ENCODE measurements around the gene PLXNA4.

PLXNA4 gene

DNA sequence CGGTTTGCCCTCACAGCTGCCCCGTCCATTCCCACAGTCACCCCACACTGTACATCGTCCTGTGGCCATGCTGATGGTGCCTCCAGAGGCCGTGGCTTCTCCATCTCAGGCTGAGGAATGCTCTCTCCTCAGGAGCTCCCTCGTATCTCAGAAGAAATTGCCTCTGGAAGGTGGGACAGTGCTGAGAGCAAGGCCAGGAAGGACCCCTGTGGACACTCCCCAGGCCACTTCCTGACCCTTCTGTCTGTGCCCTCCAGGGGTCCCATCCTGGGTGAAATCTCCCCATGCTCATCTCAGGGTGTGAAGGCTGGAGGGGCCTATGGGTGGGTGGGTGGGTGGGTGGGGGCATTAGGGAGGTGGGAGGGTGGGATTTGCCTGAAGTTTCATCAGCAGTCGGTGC, 454.3 kb downstream of the PLXNA4 start:
- TF ChIP-seq, protein P1, sequence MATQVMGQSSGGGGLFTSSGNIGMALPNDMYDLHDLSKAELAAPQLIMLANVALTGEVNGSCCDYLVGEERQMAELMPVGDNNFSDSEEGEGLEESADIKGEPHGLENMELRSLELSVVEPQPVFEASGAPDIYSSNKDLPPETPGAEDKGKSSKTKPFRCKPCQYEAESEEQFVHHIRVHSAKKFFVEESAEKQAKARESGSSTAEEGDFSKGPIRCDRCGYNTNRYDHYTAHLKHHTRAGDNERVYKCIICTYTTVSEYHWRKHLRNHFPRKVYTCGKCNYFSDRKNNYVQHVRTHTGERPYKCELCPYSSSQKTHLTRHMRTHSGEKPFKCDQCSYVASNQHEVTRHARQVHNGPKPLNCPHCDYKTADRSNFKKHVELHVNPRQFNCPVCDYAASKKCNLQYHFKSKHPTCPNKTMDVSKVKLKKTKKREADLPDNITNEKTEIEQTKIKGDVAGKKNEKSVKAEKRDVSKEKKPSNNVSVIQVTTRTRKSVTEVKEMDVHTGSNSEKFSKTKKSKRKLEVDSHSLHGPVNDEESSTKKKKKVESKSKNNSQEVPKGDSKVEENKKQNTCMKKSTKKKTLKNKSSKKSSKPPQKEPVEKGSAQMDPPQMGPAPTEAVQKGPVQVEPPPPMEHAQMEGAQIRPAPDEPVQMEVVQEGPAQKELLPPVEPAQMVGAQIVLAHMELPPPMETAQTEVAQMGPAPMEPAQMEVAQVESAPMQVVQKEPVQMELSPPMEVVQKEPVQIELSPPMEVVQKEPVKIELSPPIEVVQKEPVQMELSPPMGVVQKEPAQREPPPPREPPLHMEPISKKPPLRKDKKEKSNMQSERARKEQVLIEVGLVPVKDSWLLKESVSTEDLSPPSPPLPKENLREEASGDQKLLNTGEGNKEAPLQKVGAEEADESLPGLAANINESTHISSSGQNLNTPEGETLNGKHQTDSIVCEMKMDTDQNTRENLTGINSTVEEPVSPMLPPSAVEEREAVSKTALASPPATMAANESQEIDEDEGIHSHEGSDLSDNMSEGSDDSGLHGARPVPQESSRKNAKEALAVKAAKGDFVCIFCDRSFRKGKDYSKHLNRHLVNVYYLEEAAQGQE (IDR thresholded peaks at IDR 0.05; ENCODE audit: insufficient replicate concordance, low read depth): no peak
- TF ChIP-seq POLR2AphosphoS5 (IDR thresholded peaks at IDR 0.05; ENCODE audit: low read depth) (no peak), SPI1 (IDR thresholded peaks at IDR 0.05; ENCODE audit: borderline replicate concordance, low read depth) (no peak), GABPA (IDR thresholded peaks at IDR 0.05; ENCODE audit: low read depth) (no peak)
- TF ChIP-seq, protein P2, sequence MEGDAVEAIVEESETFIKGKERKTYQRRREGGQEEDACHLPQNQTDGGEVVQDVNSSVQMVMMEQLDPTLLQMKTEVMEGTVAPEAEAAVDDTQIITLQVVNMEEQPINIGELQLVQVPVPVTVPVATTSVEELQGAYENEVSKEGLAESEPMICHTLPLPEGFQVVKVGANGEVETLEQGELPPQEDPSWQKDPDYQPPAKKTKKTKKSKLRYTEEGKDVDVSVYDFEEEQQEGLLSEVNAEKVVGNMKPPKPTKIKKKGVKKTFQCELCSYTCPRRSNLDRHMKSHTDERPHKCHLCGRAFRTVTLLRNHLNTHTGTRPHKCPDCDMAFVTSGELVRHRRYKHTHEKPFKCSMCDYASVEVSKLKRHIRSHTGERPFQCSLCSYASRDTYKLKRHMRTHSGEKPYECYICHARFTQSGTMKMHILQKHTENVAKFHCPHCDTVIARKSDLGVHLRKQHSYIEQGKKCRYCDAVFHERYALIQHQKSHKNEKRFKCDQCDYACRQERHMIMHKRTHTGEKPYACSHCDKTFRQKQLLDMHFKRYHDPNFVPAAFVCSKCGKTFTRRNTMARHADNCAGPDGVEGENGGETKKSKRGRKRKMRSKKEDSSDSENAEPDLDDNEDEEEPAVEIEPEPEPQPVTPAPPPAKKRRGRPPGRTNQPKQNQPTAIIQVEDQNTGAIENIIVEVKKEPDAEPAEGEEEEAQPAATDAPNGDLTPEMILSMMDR (IDR thresholded peaks at IDR 0.05; ENCODE audit: insufficient read depth, low read length): no peak
- H3K4me3 ChIP-seq (replicated peaks; ENCODE audit: insufficient read depth, low read length): no peak overlapping the region
- DNase-seq (ENCODE audit: low read depth in 1 of 2, low spot score in 1 of 2): no peak
- no peak overlapping the region for H3K27ac ChIP-seq (replicated peaks)
- H3K27me3 ChIP-seq (ENCODE audit: insufficient read depth, poor library complexity, severe bottlenecking): no peaks in the 10 kb centered on the region

DNA sequence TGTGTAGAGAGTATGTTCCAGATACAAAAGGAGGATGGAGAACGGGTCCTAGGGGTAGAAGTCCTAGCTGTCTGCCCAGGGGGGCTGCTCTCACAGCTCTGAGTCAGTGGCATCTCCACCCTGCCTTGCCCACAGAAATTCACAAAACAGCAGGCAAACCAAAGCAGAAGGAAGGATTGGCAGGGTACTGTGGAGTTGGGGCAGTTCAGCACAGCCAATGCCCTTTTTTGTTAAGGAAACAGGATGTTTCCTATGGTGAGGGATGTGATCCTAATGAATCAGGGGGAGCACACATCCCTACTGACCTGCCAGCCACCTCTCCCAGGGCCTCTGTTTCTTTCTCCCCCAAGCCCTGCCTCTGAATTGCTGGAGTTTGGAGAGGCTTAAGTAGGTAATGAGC, 457.6 kb downstream of the PLXNA4 start:
- no peak overlapping the region for H3K4me3 ChIP-seq (replicated peaks; ENCODE audit: insufficient read depth, low read length)
- no peak overlapping the region for H3K27ac ChIP-seq (replicated peaks)
- no peaks in the 10 kb centered on the region for H3K27me3 ChIP-seq (ENCODE audit: insufficient read depth, poor library complexity, severe bottlenecking)
- TF ChIP-seq, protein P1 (IDR thresholded peaks at IDR 0.05; ENCODE audit: insufficient replicate concordance, low read depth): no peak
- TF ChIP-seq POLR2AphosphoS5 (IDR thresholded peaks at IDR 0.05; ENCODE audit: low read depth) (no peak), GABPA (IDR thresholded peaks at IDR 0.05; ENCODE audit: low read depth) (no peak), SPI1 (IDR thresholded peaks at IDR 0.05; ENCODE audit: borderline replicate concordance, low read depth) (no peak)
- TF ChIP-seq, protein P2 (IDR thresholded peaks at IDR 0.05; ENCODE audit: insufficient read depth, low read length): no peak
- DNase-seq (ENCODE audit: low read depth in 1 of 2, low spot score in 1 of 2): no peak

DNA sequence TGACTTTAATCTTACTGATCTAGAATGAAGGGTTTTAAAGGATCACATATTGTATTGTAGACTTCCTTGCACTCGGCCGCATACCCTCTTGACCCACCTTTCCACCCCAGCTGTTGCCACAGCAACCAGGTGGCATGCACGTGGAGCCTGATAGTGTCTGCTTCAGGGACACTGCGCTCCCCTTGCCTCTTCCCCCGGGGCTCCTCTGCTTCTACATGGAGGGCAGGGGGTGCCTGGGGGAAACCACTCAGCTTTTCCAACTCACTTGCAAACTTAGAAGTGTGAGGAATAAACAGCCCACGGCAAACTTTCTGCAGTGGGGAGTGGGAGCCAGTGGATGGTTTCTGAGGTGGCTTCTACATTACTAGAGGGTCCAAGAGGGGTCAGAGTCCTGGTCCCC, 458.6 kb downstream of the PLXNA4 start:
- Histone ChIP-seq H3K27me3 (ENCODE audit: insufficient read depth, poor library complexity, severe bottlenecking) (no peaks in the 10 kb centered on the region), H3K4me3 (replicated peaks; ENCODE audit: insufficient read depth, low read length) (no peak overlapping the region), H3K27ac (replicated peaks) (no peak overlapping the region)
- no peak for DNase-seq (ENCODE audit: low read depth in 1 of 2, low spot score in 1 of 2)
- TF ChIP-seq SPI1 (IDR thresholded peaks at IDR 0.05; ENCODE audit: borderline replicate concordance, low read depth): no peak
- TF ChIP-seq, protein P1 (IDR thresholded peaks at IDR 0.05; ENCODE audit: insufficient replicate concordance, low read depth): no peak

DNA sequence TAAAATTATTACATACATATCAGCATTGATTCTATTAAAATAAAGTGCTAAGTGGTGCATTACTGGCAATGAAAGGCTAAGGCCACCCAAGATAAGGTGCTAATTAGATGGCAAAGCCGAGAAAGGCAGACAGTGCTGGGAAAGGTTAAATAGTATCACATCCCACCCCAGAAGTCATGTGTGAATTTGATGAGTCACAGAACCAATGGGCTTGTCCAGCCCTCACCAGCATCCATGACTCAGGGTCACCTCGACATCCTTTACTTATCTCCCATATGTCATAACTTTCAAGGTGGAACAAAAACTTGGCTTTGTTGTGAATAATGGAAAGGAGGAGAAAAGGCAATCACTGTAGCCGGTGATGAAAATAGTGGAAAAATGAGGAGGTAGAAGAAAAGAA, 459.1 kb downstream of the PLXNA4 start:
- Histone ChIP-seq H3K27me3 (ENCODE audit: insufficient read depth, poor library complexity, severe bottlenecking) (no peaks in the 10 kb centered on the region), H3K27ac (replicated peaks) (no peak overlapping the region), H3K4me3 (replicated peaks; ENCODE audit: insufficient read depth, low read length) (no peak overlapping the region)
- TF ChIP-seq, protein P2 (IDR thresholded peaks at IDR 0.05; ENCODE audit: insufficient read depth, low read length): no peak
- no peak for TF ChIP-seq POLR2AphosphoS5 (IDR thresholded peaks at IDR 0.05; ENCODE audit: low read depth)
- TF ChIP-seq GABPA (IDR thresholded peaks at IDR 0.05; ENCODE audit: low read depth): no peak
- no peak for TF ChIP-seq SPI1 (IDR thresholded peaks at IDR 0.05; ENCODE audit: borderline replicate concordance, low read depth)
- TF ChIP-seq, protein P1 (IDR thresholded peaks at IDR 0.05; ENCODE audit: insufficient replicate concordance, low read depth): no peak
- no peak for DNase-seq (ENCODE audit: low read depth in 1 of 2, low spot score in 1 of 2)
